ENCODE measurements around the gene GUCY2C.
"Not testable (repeated sequence)": the region's sequence is repeated elsewhere in the genome, so short reads cannot be mapped to it uniquely, and the experiment has no call there.

GUCY2C gene

GRCh38 chr12:14689996-14690395 lies 6.4 kb downstream of the GUCY2C start:
- no peak overlapping the region for H3K27ac ChIP-seq (ENCODE audit: low read depth, low read length)
- H3K9me3 ChIP-seq (ENCODE audit: control insufficient read depth in 5 of 5, low read length in 5 of 5), result no peaks in the 10 kb centered on the region
- H3K9ac ChIP-seq (ENCODE audit: low read length in 5 of 5), result no peak overlapping the region
- H3K36me3 ChIP-seq (ENCODE audit: control insufficient read depth in 5 of 5, insufficient read depth in 5 of 5, low read length in 5 of 5), result no peaks in the 10 kb centered on the region
- peaks cover 0 to 2% (median 0%) of the 10 kb centered on the region in 5 donors for H3K27me3 ChIP-seq (ENCODE audit: control insufficient read depth in 5 of 5, insufficient read depth in 4 of 5, low read length in 5 of 5)
- no peaks in the 10 kb centered on the region for H3K4me1 ChIP-seq (ENCODE audit: control insufficient read depth in 5 of 5, insufficient read depth in 5 of 5, low read length in 5 of 5)
- no peak overlapping the region for H3K4me3 ChIP-seq (ENCODE audit: low read depth in 1 of 5, low read length in 5 of 5)

- H3K36me3 ChIP-seq (ENCODE audit: control insufficient read depth in 5 of 5, insufficient read depth in 5 of 5, low read length in 5 of 5), result no peaks in the 10 kb centered on the region
- peaks cover 0 to 2% (median 0%) of the 10 kb centered on the region in 5 donors for H3K27me3 ChIP-seq (ENCODE audit: control insufficient read depth in 5 of 5, insufficient read depth in 4 of 5, low read length in 5 of 5)
- H3K4me3 ChIP-seq (ENCODE audit: low read depth in 1 of 5, low read length in 5 of 5), result no peak overlapping the region
- no peak overlapping the region for H3K27ac ChIP-seq (ENCODE audit: low read depth, low read length)
- no peaks in the 10 kb centered on the region for H3K9me3 ChIP-seq (ENCODE audit: control insufficient read depth in 5 of 5, low read length in 5 of 5)
- no peaks in the 10 kb centered on the region for H3K4me1 ChIP-seq (ENCODE audit: control insufficient read depth in 5 of 5, insufficient read depth in 5 of 5, low read length in 5 of 5)
- H3K9ac ChIP-seq (ENCODE audit: low read length in 5 of 5), result no peak overlapping the region
These were observed 7.3 kb downstream of the GUCY2C start for GRCh38 chr12:14689144-14689543.

DNA sequence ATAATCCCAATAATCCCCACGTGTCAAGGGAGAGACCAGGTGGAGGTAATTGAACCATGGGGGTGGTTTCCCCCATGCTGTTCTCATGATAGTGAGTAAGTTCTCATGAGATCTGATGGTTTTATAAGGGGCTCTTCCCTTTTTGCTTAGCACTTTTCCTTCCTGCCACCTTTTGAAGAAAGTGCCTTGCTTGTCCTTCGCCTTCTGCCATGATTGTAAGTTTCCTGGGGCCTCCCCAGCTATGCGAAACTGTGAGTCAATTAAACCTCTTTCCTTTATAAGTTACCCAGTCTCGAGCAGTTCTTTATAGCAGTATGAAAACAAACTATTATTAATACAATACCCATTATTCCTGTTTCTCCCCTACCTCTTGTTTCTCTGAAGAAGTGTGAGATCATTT lies 14.2 kb downstream of the GUCY2C start:
- not testable (repeated sequence) for H3K36me3 ChIP-seq (ENCODE audit: control insufficient read depth in 5 of 5, insufficient read depth in 5 of 5, low read length in 5 of 5); H3K4me3 ChIP-seq (ENCODE audit: low read depth in 1 of 5, low read length in 5 of 5); H3K4me1 ChIP-seq (ENCODE audit: control insufficient read depth in 5 of 5, insufficient read depth in 5 of 5, low read length in 5 of 5); H3K9me3 ChIP-seq (ENCODE audit: control insufficient read depth in 5 of 5, low read length in 5 of 5); H3K27me3 ChIP-seq (ENCODE audit: control insufficient read depth in 5 of 5, insufficient read depth in 4 of 5, low read length in 5 of 5); H3K9ac ChIP-seq (ENCODE audit: low read length in 5 of 5); H3K27ac ChIP-seq (ENCODE audit: low read depth, low read length)

- no peak overlapping the region for H3K27ac ChIP-seq (ENCODE audit: low read depth, low read length)
- H3K4me1 ChIP-seq (ENCODE audit: control insufficient read depth in 5 of 5, insufficient read depth in 5 of 5, low read length in 5 of 5), result no peaks in the 10 kb centered on the region
- H3K9me3 ChIP-seq (ENCODE audit: control insufficient read depth in 5 of 5, low read length in 5 of 5), result no peaks in the 10 kb centered on the region
- H3K36me3 ChIP-seq (ENCODE audit: control insufficient read depth in 5 of 5, insufficient read depth in 5 of 5, low read length in 5 of 5), result no peaks in the 10 kb centered on the region
- no peak overlapping the region for H3K9ac ChIP-seq (ENCODE audit: low read length in 5 of 5)
- H3K4me3 ChIP-seq (ENCODE audit: low read depth in 1 of 5, low read length in 5 of 5), result no peak overlapping the region
- H3K27me3 ChIP-seq (ENCODE audit: control insufficient read depth in 5 of 5, insufficient read depth in 4 of 5, low read length in 5 of 5), result no peaks in the 10 kb centered on the region
These were observed 14.8 kb downstream of the GUCY2C start for GRCh38 chr12:14681625-14682024.

GRCh38 chr12:14681190-14681589 lies 15.2 kb downstream of the GUCY2C start:
- Histone ChIP-seq H3K27ac (ENCODE audit: low read depth, low read length) (no peak overlapping the region), H3K27me3 (ENCODE audit: control insufficient read depth in 5 of 5, insufficient read depth in 4 of 5, low read length in 5 of 5) (no peaks in the 10 kb centered on the region), H3K36me3 (ENCODE audit: control insufficient read depth in 5 of 5, insufficient read depth in 5 of 5, low read length in 5 of 5) (no peaks in the 10 kb centered on the region), H3K4me1 (ENCODE audit: control insufficient read depth in 5 of 5, insufficient read depth in 5 of 5, low read length in 5 of 5) (no peaks in the 10 kb centered on the region), H3K9me3 (ENCODE audit: control insufficient read depth in 5 of 5, low read length in 5 of 5) (no peaks in the 10 kb centered on the region), H3K4me3 (ENCODE audit: low read depth in 1 of 5, low read length in 5 of 5) (no peak overlapping the region), H3K9ac (ENCODE audit: low read length in 5 of 5) (no peak overlapping the region)

DNA sequence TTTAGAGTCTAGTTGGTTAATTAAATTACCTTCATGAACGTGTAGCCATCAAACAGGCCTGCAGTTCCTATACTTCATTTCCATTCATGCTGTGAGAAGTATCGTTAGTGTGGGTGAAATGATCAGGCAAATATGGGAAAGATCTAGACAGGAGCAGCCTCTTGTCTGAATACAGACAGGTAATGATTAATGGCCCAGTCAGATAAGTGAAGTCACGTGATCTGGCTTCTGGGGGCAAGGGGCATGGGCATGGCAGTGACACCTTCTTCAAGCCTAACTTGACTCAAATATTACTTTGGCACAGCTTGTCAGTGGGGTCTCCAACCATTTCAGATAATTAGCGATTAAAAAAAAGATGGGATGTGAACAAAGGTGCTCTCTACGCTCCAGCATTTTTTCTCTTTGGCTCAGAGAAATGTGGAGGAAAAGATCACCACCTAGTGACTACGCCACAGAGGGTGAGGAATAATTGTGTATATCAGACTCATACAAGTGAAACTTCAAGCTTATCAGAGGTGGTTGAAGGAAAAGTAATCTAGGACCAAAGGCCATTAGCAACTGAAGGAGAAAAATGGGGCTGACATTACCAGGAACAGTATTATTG lies 17.8 kb downstream of the GUCY2C start:
- Histone ChIP-seq H3K9me3 (ENCODE audit: control insufficient read depth in 5 of 5, low read length in 5 of 5) (no peaks in the 10 kb centered on the region), H3K4me1 (ENCODE audit: control insufficient read depth in 5 of 5, insufficient read depth in 5 of 5, low read length in 5 of 5) (no peaks in the 10 kb centered on the region), H3K9ac (ENCODE audit: low read length in 5 of 5) (no peak overlapping the region), H3K36me3 (ENCODE audit: control insufficient read depth in 5 of 5, insufficient read depth in 5 of 5, low read length in 5 of 5) (no peaks in the 10 kb centered on the region), H3K27me3 (ENCODE audit: control insufficient read depth in 5 of 5, insufficient read depth in 4 of 5, low read length in 5 of 5) (no peaks in the 10 kb centered on the region), H3K4me3 (ENCODE audit: low read depth in 1 of 5, low read length in 5 of 5) (no peak overlapping the region), H3K27ac (ENCODE audit: low read depth, low read length) (no peak overlapping the region)

DNA sequence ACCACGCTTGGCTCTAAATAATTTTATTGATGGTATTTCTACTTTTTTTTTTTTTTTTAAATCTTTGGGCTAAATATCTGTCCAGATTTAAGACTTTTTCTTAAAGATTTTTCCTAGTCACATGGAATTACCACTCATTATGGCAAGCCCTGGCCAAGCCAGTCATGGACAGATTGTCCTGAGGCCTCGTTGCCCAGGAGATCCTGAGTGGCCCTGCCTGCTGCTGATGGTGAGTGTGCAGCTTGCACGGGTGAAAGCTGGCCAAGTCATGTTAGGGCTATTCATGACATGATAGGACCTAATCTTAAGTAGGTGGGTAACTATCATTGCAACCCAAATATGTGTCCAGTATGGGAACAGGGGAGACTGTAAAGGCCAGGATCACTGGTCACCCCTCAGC lies 27.8 kb downstream of the GUCY2C start:
- no peak overlapping the region for H3K9ac ChIP-seq (ENCODE audit: low read length in 5 of 5)
- no peaks in the 10 kb centered on the region for H3K36me3 ChIP-seq (ENCODE audit: control insufficient read depth in 5 of 5, insufficient read depth in 5 of 5, low read length in 5 of 5)
- no peak overlapping the region for H3K4me3 ChIP-seq (ENCODE audit: low read depth in 1 of 5, low read length in 5 of 5)
- no peaks in the 10 kb centered on the region for H3K27me3 ChIP-seq (ENCODE audit: control insufficient read depth in 5 of 5, insufficient read depth in 4 of 5, low read length in 5 of 5)
- no peak overlapping the region for H3K27ac ChIP-seq (ENCODE audit: low read depth, low read length)
- no peaks in the 10 kb centered on the region for H3K9me3 ChIP-seq (ENCODE audit: control insufficient read depth in 5 of 5, low read length in 5 of 5)
- no peaks in the 10 kb centered on the region for H3K4me1 ChIP-seq (ENCODE audit: control insufficient read depth in 5 of 5, insufficient read depth in 5 of 5, low read length in 5 of 5)

DNA sequence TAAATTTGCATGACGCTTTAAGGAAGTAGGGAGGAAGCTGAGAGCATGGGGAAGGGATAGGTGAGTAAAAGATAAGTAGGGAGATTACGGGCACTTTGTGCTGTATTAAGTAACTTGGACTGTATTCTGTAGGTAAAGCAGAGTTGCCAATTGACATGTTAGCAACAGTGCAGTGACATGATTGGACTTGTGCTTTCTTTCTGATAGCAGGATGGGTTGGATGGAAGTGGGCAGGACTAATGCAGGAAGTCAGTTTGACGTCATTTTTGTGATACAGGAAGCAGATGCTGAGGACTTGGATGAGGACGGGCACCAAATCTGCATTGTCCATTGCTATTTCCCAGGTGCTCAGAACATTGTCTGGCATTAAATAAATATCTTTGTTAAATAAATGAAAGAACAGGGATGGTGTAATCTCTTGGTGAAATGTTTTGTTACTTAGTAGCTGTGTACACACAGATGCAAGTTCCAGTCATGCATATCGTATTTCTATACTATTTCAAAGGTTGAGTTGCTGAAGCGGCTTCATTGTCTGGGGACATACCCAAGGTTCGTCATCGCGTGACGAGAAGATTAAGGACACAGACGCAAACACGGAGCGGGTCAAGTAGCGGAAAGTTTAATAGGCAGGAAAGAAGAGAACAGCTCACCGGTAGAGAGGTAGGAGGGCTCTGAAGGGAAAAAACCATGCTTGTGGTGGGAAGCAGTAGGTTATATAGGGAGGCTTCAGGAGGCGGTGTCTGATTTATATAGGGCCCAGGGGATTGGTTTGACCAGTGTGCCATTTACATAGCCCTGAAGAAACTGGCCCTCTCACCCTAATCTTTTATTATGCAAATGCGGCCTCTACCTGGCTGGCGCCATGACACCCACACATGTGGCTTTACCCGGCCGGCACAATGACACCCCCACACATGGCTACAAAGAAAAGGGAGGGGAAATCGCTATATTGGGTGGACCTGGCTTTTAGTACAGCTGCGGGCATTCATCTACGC lies 30.7 kb downstream of the GUCY2C start:
- Histone ChIP-seq H3K36me3 (ENCODE audit: control insufficient read depth in 5 of 5, insufficient read depth in 5 of 5, low read length in 5 of 5) (no peaks in the 10 kb centered on the region), H3K4me3 (ENCODE audit: low read depth in 1 of 5, low read length in 5 of 5) (no peak overlapping the region), H3K27me3 (ENCODE audit: control insufficient read depth in 5 of 5, insufficient read depth in 4 of 5, low read length in 5 of 5) (no peaks in the 10 kb centered on the region), H3K9me3 (ENCODE audit: control insufficient read depth in 5 of 5, low read length in 5 of 5) (no peaks in the 10 kb centered on the region), H3K4me1 (ENCODE audit: control insufficient read depth in 5 of 5, insufficient read depth in 5 of 5, low read length in 5 of 5) (no peaks in the 10 kb centered on the region), H3K27ac (ENCODE audit: low read depth, low read length) (no peak overlapping the region), H3K9ac (ENCODE audit: low read length in 5 of 5) (no peak overlapping the region)

DNA sequence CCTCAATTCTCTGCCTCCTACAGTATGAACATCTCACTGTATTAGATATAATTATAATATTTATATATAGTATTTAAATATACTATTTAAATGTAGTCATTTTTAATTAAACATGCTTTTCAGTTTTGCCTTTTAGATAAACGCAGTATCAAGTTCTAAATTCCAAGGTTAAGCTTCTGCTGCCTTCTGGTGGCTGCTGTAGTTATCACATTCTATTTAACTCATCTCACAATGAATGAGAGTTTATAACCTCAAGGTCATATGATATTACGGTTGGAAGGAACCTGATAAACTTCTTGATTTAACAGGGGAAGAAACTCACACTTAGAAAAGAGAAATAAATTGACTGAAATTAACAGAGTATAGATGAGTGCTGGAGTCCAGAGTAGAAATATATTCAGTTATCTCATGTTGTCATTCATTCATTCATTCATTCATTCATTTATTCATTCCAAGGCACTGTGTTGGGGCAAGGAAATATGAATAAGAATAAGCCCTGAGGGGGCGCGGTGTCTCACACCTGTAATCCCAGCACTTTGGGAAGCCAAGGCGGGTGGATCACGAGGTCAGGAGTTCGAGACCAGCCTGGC lies 31.9 kb downstream of the GUCY2C start:
- Histone ChIP-seq H3K9me3 (ENCODE audit: control insufficient read depth in 5 of 5, low read length in 5 of 5) (no peaks in the 10 kb centered on the region), H3K27ac (ENCODE audit: low read depth, low read length) (no peak overlapping the region), H3K9ac (ENCODE audit: low read length in 5 of 5) (no peak overlapping the region), H3K4me3 (ENCODE audit: low read depth in 1 of 5, low read length in 5 of 5) (no peak overlapping the region), H3K36me3 (ENCODE audit: control insufficient read depth in 5 of 5, insufficient read depth in 5 of 5, low read length in 5 of 5) (no peaks in the 10 kb centered on the region), H3K4me1 (ENCODE audit: control insufficient read depth in 5 of 5, insufficient read depth in 5 of 5, low read length in 5 of 5) (no peaks in the 10 kb centered on the region), H3K27me3 (ENCODE audit: control insufficient read depth in 5 of 5, insufficient read depth in 4 of 5, low read length in 5 of 5) (no peaks in the 10 kb centered on the region)

DNA sequence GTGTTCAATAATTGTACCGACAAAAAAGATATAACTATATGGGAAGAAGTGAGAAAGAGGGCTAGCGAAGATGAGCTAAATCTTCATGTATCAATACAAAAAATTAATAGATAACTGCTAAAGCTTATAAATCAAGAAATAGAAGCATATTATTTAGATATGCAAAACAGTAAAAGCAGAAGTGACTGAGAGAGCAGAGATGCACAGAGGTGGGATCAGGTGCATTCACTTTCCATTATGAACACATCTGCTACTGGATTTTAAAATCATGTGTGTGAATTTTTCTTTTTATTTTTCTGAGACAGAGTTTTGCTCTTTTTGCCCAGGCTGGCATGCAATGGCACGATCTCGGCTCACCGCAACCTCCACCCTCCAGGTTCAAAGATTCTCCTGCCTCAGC lies 33.4 kb downstream of the GUCY2C start:
- Histone ChIP-seq H3K36me3 (ENCODE audit: control insufficient read depth in 5 of 5, insufficient read depth in 5 of 5, low read length in 5 of 5) (no peaks in the 10 kb centered on the region), H3K9ac (ENCODE audit: low read length in 5 of 5) (no peak overlapping the region), H3K27me3 (ENCODE audit: control insufficient read depth in 5 of 5, insufficient read depth in 4 of 5, low read length in 5 of 5) (no peaks in the 10 kb centered on the region), H3K4me1 (ENCODE audit: control insufficient read depth in 5 of 5, insufficient read depth in 5 of 5, low read length in 5 of 5) (no peaks in the 10 kb centered on the region), H3K4me3 (ENCODE audit: low read depth in 1 of 5, low read length in 5 of 5) (no peak overlapping the region), H3K27ac (ENCODE audit: low read depth, low read length) (no peak overlapping the region), H3K9me3 (ENCODE audit: control insufficient read depth in 5 of 5, low read length in 5 of 5) (no peaks in the 10 kb centered on the region)

Data from subcutaneous abdominal adipose tissue (tissue), 5 donors.